Measurements from ENCODE around the gene SACM1L.

DNA sequence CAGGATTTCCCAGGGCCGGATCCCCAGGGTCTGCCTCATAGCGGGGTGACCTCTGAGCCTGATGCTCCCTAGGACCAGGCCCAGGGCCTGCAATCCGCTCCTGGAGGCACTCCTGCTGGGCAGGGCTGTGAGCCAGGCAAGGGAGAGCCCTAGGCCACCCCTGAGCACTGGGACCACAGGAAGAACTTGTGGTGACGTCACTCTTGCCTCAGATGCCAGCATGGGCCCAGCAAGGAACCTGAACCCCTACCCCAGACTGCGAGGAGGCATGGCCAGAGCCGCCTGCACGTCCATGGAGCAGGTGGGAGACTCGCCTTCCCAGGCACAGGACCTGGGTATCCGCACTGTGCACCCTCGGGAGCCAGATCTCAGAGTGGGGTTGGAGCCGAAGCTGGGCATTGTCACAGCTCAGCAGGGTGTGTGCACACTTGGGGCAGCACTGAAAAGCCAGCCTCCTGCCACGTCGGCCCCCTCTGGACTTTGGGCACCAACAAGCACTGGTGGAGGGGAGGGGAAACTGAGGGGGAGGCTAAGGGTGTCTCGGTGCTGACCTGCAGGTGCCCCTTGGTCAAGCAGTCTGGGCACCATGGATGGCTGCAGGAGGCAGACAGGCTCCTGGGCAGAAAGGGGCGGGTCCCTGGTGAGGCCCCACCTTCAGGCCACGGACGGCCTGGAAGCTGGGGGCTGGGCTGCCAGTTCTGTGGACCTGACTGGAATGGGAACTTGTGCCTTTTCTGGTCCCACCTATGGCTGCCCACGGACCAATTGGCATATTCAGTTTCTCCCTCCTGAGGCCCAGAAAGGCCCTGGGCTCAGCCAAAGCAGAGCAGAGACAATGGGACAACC, 57.8 kb downstream of the SACM1L start:
- TF ChIP-seq, protein P1, sequence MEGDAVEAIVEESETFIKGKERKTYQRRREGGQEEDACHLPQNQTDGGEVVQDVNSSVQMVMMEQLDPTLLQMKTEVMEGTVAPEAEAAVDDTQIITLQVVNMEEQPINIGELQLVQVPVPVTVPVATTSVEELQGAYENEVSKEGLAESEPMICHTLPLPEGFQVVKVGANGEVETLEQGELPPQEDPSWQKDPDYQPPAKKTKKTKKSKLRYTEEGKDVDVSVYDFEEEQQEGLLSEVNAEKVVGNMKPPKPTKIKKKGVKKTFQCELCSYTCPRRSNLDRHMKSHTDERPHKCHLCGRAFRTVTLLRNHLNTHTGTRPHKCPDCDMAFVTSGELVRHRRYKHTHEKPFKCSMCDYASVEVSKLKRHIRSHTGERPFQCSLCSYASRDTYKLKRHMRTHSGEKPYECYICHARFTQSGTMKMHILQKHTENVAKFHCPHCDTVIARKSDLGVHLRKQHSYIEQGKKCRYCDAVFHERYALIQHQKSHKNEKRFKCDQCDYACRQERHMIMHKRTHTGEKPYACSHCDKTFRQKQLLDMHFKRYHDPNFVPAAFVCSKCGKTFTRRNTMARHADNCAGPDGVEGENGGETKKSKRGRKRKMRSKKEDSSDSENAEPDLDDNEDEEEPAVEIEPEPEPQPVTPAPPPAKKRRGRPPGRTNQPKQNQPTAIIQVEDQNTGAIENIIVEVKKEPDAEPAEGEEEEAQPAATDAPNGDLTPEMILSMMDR (IDR thresholded peaks at IDR 0.05; ENCODE audit: low read depth, low read length, missing input control): no peak
- TF ChIP-seq FOXA1 (IDR thresholded peaks at IDR 0.05): no peak

Measured in liver (tissue), 2 donors.